GM21528 (cell line): ENCODE data around the gene CSAG3.
"Not testable (repeated sequence)": the region's sequence is repeated elsewhere in the genome, so short reads cannot be mapped to it uniquely, and the experiment has no call there.

Source experiments
- ATAC-seq: cut with Tn5 transposase; IDR thresholded peaks from one replicate; pipeline ENCODE4 v1.9.1; 2021; ENCODE audit warnings: mild to moderate bottlenecking, moderate library complexity; ENCODE audit not compliant: unreplicated experiment, low FRiP score

The CSAG3 gene

DNA sequence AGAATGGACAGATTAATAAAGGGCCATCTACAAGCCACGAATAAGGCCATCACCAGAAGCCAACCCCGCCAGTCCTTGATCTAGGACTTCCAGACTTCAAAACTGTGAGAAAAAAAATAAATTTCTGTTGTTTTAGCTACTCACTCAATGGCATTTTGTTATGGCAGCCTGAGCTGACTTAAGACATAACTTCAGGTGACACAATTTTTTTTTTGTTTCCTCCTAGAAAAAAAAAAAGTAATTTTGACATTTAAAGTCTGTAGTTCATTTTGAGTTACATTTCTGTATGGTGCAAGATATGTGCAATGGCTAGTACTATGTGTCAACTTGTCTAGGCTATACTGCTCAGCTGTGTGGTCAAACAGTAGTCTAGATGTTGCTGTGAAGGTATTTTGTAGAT lies at the start of gene CSAG3:
Gene CSAG3 (plus strand): TSS at position 301 of the 400 bp plus-strand sequence.
- not testable (repeated sequence) for ATAC-seq

DNA sequence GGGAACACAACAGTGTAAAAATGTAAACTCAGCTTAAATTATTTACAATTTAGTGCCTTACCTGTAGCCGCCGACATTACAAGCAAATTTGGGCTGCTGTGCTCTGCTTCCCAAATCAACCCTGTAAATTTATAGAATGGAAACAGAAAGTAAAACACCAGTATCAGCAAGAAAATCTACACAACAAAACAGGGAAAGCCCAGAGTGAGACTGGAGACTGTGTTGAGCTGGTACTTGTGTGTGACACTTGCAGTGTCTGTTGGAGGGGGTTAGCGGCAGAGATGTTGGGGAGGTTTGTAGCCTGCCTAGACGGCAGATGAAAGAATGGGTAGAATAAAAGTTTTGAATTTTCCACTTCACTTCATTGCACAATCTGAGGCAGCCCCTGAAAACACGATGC lies 45.8 kb upstream of the CSAG3 start:
- ATAC-seq: not testable (repeated sequence)

DNA sequence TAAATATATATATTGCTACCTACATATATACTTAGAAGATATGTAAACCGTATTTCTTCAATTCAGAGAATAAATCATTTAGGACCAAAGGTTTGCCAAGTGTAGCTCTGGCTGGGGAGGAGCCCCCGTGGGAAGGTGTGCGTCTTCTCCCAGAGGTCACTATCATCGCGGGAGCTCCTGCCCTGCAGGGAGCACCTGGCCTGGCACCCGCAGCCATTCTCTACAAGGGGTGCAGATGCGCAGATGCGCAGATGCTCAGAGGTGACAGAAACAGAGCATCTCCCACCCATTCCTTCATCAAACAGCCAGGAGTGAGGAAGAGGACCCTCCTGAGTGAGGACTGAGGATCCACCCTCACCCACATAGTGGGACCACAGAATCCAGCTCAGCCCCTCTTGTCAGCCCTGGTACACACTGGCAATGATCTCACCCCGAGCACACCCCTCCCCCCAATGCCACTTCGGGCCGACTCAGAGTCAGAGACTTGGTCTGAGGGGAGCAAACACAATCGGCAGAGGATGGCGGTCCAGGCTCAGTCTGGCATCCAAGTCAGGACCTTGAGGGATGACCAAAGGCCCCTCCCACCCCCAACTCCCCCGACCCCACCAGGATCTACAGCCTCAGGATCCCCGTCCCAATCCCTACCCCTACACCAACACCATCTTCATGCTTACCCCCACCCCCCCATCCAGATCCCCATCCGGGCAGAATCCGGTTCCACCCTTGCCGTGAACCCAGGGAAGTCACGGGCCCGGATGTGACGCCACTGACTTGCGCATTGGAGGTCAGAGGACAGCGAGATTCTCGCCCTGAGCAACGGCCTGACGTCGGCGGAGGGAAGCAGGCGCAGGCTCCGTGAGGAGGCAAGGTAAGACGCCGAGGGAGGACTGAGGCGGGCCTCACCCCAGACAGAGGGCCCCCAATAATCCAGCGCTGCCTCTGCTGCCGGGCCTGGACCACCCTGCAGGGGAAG lies 44.9 kb upstream of the CSAG3 start, which contains the start of gene MAGEA2B:
Gene MAGEA2B (plus strand): TSS at position 814 of the 973 bp plus-strand sequence. CDS start 2,479 bp downstream, outside the sequence.
- not testable (repeated sequence) for ATAC-seq

DNA sequence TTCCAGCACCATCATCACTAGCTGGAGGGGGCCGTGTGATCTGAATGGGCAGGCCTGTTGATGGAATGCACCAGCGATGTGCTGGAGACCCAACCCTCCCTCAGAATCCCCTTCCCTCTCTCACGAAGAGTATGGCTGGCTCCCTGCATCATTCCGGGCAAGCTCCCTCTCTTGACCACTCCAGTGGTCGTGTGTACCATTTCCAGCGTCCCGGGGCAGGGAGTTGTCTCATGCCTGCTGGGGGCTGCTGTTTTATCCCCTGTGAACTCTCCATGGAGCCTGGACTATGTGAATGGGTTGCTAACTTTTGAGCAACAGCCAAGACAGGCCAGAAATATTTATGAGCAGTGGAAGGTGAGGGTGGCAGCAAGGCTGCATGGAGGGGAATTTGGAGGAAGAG lies 33.6 kb upstream of the CSAG3 start:
- ATAC-seq: no peak

DNA sequence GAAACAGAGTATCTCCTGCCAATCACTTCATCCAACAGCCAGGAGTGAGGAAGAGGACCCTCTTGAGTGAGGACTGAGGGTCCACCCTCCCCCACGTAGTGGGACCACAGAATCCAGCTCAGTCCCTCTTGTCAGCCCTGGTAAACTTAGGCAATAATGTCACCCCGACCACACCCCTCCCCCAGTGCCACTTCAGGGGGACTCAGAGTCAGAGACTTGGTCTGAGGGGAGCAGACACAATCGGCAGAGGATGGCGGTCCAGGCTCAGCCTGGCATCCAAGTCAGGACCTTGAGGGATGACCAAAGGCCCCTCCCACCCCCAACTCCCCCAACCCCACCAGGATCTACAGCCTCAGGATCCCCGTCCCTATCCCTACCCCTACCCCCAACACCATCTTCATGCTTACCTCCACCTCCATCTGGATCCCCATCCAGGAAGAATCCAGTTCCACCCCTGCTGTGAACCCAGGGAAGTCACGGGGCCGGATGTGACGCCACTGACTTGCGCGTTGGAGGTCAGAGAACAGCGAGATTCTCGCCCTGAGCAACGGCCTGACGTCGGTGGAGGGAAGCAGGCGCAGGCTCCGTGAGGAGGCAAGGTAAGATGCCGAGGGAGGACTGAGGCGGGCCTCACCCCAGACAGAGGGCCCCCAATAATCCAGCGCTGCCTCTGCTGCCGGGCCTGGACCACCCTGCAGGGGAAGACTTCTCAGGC lies 25.6 kb upstream of the CSAG3 start, which contains the start of the genes CSAG1 and MAGEA12:
Gene CSAG1 (minus strand): TSS at position 461 of the 715 bp plus-strand sequence. CDS start 1,261 bp downstream, outside the sequence.
Gene MAGEA12 (plus strand): TSS at position 497 of the 715 bp plus-strand sequence. CDS start 2,405 bp downstream, outside the sequence.
- ATAC-seq: no peak

DNA sequence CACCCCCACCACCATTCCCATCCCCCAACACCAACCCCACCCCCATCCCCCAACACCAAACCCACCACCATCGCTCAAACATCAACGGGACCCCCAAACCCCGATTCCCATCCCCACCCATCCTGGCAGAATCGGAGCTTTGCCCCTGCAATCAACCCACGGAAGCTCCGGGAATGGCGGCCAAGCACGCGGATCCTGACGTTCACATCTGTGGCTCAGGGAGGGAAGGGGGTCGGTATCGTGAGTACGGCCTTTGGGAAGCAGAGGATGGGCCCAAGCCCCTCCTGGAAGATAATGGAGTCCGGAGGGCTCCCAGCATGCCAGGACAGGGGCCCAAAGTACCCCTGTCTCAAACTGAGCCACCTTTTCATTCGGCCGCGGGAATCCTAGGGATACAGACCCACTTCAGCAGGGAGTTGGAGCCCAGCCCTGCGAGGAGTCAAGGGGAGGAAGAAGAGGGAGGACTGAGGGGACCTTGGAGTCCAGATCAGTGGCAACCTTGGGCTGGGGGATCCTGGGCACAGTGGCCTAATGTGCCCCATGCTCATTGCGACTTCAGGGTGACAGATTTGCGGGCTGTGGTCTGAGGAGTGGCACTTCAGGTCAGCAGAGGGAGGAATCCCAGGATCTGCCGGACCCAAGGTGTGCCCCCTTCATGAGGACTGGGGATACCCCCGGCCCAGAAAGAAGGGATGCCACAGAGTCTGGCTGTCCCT lies 24.7 kb upstream of the CSAG3 start:
- not testable (repeated sequence) for ATAC-seq

DNA sequence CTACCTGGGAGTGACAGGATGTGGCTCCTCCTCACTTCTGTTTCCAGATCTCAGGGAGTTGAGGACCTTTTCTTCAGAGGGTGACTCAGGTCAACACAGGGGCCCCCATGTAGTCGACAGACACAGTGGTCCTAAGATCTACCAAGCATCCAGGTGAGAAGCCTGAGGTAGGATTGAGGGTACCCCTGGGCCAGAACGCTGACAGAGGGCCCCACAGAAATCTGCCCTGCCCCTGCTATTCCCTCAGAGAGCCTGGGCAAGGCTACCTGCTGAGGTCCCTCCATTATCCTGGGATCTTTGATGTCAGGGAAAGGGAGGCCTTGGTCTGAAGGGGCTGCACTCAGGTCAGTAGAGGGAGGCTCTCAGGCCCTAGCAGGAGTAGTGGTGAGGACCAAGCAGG lies 23.9 kb upstream of the CSAG3 start:
- no peak for ATAC-seq

DNA sequence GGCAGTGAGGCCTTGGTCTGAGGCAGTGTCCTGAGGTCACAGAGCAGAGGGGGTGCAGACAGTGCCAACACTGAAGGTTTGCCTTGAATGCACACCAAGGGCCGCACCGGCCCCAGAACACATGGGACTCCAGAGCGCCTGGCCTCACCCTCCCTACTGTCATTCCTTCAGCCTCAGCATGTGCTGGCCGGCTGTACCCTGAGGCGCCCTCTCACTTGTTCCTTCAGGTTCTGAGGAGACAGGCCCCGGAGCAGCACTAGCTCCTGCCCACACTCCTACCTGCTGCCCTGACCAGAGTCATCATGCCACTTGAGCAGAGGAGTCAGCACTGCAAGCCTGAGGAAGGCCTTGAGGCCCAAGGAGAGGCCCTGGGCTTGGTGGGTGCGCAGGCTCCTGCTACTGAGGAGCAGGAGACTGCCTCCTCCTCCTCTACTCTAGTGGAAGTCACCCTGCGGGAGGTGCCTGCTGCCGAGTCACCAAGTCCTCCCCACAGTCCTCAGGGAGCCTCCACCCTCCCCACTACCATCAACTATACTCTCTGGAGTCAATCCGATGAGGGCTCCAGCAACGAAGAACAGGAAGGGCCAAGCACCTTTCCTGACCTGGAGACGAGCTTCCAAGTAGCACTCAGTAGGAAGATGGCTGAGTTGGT lies 23.0 kb upstream of the CSAG3 start:
- no peak for ATAC-seq

DNA sequence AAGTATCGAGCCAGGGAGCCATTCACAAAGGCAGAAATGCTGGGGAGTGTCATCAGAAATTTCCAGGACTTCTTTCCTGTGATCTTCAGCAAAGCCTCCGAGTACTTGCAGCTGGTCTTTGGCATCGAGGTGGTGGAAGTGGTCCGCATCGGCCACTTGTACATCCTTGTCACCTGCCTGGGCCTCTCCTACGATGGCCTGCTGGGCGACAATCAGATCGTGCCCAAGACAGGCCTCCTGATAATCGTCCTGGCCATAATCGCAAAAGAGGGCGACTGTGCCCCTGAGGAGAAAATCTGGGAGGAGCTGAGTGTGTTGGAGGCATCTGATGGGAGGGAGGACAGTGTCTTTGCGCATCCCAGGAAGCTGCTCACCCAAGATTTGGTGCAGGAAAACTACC lies 22.5 kb upstream of the CSAG3 start:
- ATAC-seq: not testable (repeated sequence)

DNA sequence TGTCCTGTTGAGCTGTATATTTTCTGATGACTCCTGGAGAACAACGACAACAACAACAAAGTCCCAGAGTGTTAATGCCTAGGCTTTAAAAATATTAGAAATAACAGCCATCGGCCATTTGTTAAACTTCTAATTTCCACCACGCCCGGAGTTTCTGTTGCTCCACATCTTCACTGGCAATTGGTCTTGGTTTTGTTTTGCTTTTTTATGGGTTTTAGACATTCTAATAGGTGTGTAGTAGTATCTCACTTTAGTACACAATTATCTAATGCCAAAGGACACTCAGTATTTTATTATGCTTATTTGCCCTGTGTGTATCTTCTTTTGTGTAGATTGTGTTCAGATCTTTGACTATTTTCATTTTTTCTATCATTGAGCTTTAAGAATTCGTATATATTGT lies 20.5 kb upstream of the CSAG3 start:
- ATAC-seq: no peak

DNA sequence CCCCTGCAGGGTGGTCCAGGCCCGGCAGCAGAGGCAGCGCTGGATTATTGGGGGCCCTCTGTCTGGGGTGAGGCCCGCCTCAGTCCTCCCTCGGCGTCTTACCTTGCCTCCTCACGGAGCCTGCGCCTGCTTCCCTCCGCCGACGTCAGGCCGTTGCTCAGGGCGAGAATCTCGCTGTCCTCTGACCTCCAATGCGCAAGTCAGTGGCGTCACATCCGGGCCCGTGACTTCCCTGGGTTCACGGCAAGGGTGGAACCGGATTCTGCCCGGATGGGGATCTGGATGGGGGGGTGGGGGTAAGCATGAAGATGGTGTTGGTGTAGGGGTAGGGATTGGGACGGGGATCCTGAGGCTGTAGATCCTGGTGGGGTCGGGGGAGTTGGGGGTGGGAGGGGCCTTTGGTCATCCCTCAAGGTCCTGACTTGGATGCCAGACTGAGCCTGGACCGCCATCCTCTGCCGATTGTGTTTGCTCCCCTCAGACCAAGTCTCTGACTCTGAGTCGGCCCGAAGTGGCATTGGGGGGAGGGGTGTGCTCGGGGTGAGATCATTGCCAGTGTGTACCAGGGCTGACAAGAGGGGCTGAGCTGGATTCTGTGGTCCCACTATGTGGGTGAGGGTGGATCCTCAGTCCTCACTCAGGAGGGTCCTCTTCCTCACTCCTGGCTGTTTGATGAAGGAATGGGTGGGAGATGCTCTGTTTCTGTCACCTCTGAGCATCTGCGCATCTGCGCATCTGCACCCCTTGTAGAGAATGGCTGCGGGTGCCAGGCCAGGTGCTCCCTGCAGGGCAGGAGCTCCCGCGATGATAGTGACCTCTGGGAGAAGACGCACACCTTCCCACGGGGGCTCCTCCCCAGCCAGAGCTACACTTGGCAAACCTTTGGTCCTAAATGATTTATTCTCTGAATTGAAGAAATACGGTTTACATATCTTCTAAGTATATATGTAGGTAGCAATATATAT lies 5.0 kb upstream of the CSAG3 start, which contains the start of gene MAGEA2:
Gene MAGEA2 (minus strand): TSS at position 157 of the 965 bp plus-strand sequence. CDS start 2,479 bp downstream, outside the sequence.
- ATAC-seq: not testable (repeated sequence)

DNA sequence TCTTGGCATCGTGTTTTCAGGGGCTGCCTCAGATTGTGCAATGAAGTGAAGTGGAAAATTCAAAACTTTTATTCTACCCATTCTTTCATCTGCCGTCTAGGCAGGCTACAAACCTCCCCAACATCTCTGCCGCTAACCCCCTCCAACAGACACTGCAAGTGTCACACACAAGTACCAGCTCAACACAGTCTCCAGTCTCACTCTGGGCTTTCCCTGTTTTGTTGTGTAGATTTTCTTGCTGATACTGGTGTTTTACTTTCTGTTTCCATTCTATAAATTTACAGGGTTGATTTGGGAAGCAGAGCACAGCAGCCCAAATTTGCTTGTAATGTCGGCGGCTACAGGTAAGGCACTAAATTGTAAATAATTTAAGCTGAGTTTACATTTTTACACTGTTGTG lies 4.1 kb upstream of the CSAG3 start:
- ATAC-seq: not testable (repeated sequence)

DNA sequence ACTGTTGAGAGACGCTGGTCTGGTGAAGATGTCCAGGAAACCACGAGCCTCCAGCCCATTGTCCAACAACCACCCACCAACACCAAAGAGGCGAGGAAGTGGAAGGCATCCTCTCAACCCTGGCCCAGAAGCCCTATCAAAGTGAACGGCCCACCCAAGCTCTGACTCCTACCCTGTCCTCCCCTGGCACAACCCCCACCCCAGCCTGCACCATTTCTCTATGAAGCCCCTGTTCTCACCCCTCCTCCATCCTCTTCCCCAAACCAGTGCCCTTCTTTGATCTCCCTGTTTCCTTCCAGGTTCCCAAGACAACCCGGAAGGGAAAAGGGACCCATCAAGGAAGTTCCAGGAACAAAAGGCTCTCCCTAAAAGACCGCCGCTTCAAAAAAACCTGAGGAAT lies 526 bp downstream of the CSAG3 start:
- ATAC-seq: not testable (repeated sequence)

DNA sequence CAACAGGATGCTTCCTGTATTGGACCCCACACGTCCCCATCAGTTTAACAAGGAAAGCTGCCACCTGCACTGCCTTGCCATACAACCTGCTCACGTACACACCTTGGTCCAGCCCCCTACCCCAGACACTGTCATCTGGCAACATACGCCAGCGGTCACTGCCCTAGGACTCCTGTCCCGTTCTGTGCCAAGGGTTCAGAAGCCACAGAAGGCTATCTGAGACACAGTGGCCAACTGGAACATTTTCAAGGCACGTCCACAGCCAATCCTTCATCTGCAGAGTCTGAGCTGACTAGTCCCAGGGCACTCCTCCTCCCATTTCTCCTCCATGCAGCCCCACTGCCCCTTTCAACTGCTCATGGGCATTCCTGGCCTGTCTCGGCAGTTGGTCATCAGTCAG lies 2.6 kb downstream of the CSAG3 start:
- not testable (repeated sequence) for ATAC-seq

DNA sequence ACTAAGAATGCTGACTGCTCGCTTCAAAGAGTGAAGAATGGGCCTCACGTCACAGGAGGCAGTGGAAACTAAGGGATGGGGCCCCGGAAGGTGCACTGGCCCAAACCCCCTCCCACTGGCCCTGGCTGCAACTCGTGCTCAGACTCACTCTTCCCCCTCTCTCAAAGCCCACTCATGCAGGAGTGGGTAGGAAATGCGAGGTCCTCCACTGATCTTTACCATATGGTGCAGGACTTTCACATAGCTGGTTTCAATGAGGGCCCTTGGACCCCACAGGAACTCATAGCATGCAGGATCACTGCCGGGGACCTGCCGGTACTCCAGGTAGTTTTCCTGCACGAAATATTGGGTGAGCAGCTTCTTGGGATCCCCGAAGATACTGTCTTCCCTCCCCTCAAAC lies 7.5 kb downstream of the CSAG3 start:
- not testable (repeated sequence) for ATAC-seq

DNA sequence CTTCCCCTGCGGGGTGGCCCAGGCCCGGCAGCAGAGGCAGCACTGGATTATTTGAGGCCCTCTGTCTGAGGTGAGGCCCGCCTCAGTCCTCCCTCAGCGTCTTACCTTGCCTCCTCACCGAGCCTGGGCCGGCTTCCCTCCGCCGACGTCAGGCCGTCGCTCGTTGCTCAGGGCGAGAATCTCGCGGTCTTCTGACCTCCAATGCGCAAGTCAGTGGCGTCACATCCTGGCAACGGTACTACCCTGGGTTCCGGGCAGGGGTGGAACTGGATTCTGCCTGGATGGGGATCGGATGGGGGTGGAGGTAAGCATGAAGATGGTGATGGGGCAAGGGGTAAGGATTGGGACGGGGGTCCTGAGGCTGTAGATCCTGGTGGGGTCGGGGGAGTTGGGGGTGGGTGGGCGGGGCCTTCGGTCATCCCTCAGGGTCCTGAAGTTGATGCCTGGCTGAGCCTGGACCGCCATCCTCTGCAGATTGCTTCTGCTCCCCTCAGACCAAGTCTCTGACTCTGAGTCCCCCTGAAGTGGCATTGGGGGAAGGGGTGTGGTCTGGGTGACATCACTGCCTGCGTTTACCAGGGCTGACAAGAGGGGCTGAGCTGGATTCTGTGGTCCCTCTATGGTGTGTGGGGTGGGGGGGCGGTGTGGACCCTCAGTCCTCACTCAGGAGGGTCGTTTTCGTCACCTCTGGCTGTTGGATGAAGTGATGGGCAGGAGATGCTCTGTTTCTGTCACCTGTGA lies 10.7 kb downstream of the CSAG3 start, which contains the start of gene MAGEA6:
Gene MAGEA6 (minus strand): TSS at position 141 of the 741 bp plus-strand sequence. CDS start 2,039 bp downstream, outside the sequence.
- not testable (repeated sequence) for ATAC-seq

DNA sequence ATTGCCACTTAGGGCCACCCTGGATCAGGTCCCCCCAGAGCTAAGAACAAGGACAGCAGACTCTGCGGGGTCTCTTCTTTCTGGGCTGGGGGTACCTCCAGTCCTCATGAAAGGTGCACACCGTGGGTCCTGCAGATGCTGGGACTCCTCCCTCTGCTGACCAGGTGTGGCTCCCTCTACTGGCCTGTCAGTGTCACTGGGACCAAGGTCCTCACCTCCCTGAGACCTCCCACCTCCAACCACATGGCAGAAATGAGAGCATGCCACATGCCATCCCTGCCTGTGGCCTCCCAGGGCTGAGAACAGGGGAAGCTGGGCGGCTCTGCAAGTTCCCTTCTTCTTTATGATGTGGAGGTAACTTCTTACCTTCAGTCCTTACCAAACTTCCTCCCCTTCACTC lies 28.0 kb downstream of the CSAG3 start:
- ATAC-seq: peak; percentile 79

DNA sequence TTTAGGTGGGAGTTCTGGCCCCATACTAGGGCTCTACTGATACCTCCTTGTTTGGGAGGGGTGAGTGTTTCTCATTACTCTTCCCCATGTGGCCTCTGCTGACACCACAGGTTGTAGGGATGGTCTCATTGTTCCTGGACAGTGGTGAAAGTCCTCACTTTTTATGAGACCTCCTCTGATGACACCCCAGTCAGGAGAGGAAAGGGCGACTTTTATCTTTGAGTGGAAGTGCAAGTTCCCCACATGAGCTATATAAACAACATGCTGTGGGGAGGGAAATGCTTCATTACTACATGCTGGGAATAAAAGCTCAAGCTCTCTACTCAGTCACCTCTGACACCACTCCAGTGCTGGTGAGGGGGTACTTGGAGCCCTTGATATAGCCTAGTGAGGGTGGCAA lies 39.9 kb downstream of the CSAG3 start:
- no peak for ATAC-seq
